GM19395 (cell line): Measurements from ENCODE around the gene ARMC7.
A peak's percentile ranks its signal among the peaks of the same experiment; 100 is the strongest.
"Not testable (repeated sequence)": the region's sequence is repeated elsewhere in the genome, so short reads cannot be mapped to it uniquely, and the experiment has no call there.

Experiments
- ATAC-seq: cut with Tn5 transposase; IDR thresholded peaks from one replicate; pipeline ENCODE4 v1.9.1; 2021; ENCODE audit warnings: mild to moderate bottlenecking, moderate library complexity; ENCODE audit not compliant: unreplicated experiment

ARMC7 gene

DNA sequence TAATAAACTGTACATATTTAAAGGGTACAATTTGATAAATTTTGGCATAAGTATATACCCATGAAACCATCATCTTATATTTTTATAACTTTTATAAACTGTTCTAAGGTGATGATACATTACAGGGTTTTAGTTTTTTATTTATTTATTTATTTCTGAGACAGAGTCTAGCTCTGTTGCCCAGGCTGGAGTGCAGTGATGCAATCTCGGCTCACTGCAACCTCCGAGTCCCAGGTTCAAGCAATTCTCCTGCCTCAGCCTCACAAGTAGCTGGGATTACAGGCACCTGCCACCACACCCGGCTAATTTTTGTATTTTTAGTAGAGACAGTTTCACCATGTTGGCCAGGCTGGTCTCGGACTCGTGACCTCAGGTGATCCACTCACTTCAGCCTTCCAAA, 18.2 kb downstream of the ARMC7 start:
- not testable (repeated sequence) for ATAC-seq

DNA sequence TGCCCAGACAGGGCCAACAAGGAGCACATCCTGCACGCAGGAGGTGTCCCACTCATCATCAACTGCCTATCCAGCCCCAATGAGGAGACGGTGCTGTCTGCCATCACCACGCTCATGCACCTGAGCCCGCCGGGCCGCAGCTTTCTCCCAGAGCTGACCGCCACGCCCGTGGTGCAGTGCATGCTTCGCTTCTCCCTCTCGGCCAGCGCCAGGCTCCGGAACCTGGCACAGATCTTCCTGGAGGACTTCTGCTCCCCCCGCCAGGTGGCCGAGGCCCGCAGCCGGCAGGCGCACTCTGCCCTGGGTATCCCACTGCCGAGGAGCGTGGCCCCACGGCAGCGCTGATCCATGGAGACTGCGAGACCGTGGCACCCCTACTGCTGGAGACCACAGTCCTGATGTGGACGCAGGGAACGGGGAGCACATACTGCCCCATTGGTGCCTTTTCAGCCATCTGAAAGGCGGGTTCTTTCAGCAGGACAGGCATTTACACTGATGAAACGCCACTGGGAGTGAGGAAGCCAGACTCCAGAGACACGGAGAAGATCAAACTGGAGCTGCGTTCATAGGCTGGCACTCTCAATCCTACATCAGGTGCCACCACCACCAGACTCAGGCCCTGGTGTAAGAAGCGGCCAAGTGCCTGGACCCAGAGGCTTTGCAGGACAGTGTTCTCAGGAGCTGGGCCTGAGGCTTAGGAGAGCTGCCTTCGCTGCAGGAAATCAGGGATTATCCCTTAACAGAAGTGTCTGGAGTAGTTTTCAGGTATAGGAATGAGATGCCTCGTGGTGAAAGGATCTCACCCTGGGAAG, 19.1 kb downstream of the ARMC7 start:
- ATAC-seq, result no peak

DNA sequence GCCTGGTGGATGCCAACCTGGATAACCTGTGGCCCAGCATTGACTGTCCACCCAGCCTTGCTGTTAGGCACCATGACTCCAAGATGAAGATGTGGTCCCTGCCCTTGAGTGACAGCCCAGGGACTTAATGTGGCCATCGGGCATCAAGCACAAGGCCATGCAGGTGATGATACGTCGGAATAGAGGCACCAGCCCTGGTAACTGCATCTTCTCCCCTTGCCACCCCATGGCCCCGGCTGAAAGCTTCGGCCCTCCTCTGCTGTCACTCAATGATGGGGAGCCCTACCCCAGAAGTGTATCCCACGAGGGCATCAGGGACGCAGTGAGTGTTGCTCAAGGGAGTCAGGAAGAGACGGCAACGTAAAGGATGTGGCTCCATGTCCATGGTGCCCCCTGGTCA, 19.8 kb downstream of the ARMC7 start:
- no peak for ATAC-seq

DNA sequence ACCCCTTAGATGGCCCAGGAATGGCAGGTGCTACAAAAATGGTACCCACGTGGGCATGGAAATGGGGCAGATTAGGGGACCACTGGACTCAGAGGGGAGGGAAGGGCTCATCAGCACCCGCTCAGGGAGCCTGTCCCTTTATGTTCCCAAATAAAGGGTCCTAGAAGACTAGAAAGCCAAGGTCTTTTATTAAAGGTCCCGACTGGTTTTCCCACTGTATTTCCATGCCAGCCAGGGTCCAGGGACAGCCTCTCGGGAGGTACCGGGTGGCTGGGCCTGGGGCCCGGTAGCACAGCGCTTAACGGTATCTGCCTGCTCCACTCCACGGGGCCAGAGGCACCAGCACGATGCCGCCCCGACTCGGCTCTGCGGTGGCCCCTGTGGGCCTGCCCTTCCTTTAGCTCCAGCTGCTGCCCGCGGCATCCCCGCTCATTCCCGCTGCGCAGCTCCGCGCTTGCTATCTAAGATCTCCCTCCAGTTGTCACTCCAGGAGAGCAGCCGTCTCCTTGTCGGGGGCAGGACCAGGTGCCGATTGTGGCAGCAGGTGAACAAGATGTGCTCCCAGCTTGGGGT, 20.4 kb downstream of the ARMC7 start:
- ATAC-seq, result no peak

DNA sequence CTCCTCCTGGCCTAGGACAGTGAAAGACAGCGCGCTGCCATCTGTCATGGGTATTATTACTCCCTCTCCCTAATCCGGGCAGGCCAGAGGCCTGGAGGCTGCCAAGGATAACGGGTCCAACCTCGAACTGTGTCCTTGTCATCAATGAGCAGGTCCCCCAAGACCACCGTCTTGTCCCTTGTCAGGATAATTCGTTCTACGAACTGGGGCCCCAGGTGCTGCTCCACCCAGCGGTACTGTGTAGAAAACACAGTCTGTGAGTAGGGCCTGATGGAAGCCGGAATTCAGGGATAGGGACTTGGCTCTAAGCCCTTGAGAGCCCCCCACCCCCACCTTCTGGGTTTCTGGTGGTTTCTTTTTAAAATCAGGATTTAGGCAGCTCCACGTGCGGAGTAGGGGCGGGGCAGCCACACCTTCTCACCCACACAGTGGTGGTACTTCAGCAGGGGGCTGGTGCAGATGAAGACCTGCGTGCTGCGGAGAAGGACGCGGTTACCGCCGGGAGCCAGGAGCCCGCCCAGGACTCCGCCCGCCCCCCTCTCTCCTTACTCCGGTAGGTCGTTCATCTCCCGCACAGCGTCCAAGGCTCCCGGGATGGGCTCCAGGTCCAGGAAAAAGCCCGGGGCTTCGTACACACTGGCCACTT, 21.0 kb downstream of the ARMC7 start:
- peak; percentile 26 for ATAC-seq

DNA sequence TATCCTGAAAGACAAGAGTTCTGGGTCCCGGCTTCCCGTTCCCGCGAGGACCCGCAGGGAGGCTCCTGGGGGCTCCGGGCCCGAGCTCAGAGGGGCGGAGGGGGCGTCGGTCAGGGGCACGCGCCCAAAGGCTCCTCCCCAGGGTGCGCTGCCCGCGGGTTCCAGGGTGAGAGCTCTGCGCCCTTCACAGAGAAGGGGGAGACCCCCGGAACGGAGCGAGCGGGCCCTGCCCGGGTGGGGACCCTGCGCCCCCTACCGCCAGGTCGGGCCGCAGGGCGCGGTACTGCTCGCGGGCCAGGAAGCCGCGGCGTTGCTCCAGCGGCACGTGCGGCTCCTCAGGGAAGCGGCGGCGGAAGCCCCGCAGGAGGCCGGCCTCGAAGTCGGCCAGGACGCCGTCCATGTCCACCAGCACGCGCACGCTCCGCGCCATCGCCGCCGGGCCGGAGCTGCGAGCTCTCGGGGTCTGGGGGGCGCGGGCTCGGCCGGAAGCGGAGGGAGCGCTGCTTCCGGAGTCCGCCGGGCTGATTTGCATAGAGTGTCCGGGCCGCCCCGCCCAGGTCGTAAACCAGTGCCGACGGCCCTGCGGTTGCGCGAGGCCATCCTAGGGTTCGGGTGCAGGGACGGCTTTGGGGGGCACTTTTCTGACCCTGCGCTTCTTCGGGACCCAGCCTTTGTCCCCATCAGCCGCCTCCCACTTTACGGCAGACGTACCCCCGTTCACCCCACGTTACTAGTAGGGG, 21.7 kb downstream of the ARMC7 start, which contains the start of gene NT5C:
NT5C (minus strand) TSS at position 465 of the 740 bp plus-strand sequence; CDS start at position 430, 35 bp downstream.
- ATAC-seq, result peak; percentile 84

DNA sequence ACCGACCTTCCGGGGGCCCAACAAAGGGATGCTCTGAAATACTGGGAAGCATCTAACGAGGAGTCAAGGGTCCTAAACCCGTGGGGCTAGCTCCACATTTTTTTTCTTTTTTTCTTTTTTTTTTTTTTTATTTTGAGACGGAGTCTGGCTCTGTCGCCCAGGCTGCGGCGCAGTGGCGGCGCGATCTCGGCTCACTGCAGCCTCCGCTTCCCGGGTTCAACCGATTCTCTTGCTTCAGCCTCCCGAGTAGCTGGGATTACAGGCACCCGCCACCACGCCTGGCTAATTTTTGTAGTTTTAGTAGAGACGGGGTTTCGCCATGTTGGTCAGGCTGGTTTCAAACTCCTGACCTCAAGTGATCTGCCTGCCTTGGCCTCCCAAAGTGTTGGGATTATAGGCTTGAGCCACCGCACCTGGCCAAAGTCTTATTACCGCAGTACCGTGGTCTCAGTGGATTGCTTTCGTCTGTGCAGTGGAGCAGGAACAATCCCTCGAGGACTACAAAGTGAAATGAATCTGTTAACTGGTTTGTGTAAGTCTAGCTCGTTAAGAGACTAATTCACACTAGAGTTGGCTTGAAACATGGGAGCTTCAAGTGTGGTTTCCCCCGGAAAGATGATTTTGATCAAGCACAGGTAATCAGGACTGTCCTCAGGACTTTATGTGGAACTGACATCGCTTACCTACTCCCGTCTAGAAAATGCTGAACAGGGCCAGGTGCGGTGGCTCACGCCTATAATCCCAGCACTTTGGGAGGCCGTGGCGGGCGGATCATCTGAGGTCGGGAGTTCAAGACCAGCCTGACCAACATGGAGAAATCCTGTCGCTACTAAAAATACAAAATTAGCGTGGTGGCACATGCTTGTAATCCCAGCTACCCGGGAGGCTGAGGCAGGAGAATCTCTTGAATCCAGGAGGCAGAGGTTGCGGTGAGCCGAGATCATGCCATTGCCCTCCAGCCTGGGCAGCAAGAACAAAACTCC, 22.5 kb downstream of the ARMC7 start:
- not testable (repeated sequence) for ATAC-seq

DNA sequence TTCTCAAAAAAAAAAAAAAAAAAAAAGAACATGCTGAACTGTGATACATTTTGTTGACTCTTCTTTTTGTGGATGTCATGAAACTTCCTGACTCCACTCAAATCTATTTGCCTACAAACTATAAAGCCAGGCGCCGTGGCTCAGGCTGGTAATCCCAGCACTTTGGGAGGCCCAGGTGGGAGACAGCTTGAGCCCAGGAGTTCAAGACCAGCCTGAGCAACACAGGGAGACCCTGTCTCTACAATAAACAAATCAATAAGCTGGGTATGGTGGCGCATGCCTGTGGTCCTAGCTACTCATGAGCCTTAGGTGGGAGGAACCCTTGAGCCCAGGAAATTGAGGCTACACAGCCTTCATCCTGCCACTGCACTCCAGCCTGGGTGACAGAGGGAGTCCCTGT, 23.2 kb downstream of the ARMC7 start:
- no peak for ATAC-seq

DNA sequence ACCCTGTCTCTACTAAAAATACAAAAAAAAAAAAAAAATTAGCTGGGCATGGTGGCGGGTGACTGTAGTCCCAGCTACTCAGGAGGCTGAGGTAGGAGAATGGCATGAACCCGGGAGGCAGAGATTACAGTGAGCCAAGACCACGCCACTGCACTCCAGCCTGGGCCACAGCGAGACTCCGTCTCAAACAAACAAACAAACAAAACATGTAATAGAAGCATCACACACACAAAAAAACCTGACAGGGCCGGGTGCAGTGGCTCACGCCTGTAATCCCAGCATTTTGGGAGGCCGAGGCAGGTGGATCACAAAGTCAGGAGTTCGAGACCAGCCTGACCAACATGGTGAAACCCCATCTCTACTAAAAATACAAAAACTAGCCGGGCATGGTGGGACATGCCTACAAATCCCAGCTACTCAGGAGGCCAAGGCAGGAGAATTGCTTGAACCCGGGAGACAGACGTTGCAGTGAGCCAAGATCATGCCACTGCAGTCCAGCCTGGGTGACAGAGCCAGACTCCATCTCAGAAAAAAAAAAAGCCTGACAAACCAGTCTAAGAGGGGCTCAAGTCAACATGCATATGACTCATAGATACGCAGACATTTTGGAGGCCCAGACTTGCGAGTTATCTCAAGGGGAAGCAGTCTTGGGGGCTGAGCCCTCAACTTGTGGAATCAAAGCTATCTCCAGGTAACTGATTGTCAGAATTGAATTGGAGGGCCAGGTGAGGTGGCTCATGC, 24.0 kb downstream of the ARMC7 start:
- ATAC-seq, result not testable (repeated sequence)

DNA sequence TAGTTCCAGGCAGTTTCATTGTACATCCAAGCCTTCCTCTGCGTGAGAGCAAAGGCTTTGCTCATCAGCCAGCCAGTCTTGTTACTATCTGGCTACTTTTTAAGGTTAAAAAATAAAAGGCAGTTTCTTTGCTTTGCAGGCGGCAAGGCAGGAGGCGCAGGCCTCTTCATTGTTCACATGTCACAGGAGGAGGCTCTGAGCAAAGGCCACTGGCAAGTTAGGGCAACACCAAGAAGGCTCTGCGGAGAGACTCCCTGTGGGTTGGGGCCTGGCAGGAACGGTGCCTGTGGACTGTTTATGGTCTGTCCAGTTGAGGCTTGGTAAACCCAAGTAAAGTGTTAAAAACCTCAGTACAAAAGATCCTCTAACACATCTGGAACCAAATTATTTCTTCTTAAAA, 25.7 kb downstream of the ARMC7 start:
- no peak for ATAC-seq

DNA sequence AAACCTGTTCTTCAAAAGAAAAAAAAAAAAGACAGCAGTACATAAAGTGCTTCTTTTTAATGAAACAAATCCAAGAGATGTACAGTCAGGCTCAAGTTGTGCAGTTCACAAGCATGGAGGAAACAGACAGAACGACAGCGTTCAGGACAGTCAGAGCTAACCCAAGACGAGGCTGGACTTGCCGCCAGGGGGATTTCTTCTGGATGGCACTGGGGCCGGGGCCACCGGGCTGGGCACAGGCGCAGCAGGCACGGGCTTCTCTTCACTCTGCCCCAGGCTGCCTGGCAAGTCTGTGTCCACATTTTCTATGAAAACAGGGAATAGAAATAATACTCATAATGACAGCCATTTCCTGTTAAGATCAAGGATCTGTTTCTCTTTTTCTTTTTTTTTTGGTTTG, 26.2 kb downstream of the ARMC7 start:
- ATAC-seq, result no peak

DNA sequence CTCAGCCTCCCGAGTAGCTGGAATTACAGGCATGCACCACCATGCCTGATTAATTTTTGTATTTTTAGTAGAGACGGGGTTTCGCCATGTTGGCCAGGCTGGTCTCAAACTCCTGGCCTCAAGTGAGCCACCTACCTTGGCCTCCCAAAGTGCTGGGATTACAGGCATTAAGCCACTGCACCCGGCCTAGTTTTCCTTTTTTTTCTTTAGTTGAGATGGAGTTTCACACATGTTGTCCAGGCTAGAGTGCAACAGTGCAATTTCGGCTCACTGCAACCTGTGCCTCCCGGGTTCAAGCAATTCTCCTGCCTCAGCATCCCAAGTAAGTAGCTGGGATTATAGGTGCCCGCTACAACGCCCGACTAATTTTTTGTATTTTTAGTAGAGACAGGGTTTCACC, 28.0 kb downstream of the ARMC7 start:
- not testable (repeated sequence) for ATAC-seq

DNA sequence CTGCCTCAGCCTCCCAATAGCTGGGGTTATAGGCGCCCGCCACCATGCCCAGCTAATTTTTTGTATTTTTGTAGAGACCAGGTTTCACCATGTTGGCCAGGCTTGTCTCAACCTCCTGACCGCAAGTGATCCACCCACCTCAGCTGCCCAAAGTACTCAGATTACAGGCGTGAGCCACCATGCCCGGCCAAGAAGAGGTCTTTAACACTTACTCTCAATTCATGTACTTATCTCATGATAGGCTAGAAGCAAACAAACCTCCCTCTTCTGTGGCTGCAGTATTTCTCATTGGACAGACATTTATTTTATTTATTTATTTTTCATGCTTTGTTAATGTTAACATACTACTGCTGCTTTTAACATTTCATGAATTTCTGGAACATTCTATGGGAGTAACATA, 28.8 kb downstream of the ARMC7 start:
- ATAC-seq, result no peak

DNA sequence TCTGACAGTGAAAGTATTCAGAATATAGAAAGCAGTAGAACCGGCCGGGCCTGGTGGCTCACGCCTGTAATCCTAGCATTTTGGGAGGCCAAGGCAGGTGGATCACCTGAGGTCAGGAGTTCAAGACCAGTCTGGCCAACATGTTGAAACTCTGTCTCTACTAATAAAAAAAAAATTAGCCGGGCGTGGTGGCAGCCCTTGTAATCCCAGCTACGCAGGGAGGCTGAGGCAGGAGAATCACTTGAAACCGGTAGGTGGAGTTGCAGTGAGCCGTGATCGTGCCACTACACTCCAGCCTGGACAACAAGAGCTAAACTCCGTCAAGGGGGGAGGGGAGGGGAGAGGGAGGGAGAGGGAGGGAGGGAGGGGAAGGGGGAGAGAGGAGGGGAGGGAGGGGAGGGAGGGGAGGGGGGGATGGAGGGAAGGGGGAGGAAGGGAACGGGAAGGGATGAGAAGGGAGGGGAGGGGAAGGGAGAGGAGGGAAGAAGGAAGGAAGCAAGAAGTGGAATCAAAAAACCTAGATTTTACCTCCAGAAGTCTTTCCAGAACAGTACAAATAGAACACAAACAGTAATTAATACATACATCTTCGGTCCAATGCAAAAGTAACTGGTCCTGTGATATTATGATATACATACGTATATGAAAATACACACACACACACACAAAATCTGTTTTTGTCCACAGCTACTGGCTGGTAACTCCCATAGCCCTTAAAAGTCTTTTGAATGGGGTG, 32.6 kb downstream of the ARMC7 start:
- ATAC-seq, result no peak

DNA sequence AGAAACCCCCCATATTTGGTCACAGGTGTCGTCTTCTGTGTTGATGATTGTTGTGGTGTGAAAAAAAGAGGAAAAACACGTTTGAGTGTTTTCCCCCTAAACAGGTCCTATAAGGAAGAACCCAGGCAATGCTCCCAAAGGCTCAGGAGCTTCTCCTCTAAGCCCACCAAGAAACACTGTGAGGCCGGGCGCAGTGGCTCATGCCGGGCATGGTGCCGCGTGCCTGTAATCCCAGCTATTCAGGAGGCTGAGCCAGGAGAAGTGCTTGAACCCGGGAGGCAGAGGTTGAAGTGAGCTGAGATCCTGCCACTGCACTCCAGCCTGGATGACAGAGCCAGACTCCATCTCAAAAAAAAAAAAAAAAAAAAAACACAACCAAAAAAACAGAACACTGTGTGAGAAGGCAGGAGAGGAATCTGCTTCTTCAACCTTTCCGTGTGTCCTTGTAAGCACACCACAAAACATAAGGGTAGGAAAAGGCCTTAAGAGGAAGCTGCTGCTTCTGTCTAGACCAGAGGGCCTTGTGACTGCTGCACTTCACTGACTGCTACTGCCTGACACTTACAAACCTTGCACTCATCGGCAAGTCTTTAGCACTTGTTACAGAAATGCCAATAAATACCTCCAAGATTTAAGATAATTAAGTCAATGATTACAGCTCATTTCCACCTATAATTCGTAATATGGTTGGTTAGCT, 35.2 kb downstream of the ARMC7 start:
- no peak for ATAC-seq

DNA sequence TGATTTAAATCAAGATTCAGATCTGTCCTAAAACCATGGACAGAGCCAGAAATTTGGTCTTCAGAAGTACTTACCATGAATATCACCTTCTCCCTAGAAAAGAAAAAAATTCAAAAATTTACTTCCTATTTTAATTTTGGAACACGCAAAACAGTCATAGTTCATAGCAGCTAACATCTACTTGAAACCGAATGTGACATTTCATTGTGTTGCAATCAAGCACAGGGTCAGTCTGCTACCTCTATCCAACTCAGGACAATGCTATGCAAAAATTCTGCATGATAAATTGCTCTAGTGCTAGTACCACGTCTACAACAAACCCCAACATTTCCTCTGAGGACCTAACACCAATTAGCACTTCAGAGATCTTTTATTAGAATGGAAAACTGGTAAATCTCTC, 36.8 kb downstream of the ARMC7 start:
- ATAC-seq, result no peak

DNA sequence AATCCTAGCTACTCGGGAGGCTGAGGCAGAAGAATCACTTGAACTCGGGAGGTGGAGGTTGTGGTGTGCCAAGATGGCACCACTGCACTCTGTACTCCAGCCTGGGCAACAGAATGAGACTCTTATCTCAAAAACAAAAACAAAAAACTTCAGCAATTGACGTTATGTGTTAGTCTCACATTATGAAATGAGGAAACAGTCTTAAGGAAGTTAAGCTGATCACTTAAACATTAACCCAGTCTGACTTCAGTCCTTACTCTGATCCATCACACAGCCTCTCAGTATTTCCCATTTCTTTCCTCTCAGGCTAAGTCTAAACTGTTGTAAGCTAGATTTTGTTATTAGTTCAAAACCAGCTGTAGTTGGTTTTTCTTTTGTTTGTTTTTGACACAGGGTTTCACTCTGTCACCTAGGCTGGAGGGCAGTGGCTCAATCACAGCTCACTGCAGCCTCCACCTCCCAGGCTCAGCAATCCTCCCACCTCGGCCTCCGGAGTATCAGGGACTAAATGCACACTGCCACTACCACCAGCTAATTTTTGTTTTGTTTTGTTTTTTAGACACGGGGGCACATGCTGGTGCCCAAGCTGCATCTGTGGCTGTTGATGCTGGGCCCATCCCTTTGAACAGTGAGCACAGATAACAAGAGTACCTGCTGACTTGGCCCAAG, 38.2 kb downstream of the ARMC7 start:
- ATAC-seq, result no peak

DNA sequence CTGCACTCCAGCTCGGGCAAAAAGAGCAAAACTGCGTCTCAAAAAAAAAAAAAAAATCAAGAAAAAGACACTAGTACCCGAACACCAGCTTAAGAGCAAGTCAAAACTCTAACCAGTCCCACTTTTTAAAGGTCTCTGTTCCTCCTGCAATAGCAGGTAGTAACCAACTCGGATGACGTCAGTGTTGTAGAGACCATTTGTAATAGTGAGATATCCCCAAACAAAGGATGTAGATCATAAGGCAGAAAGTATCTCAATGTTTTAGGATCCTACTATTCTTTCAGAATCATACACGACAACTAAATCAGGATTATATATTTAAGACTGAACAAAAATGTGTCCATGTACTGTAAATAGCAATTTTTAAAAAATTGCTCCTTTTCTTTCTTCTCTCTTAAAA, 42.2 kb downstream of the ARMC7 start:
- no peak for ATAC-seq
